A673 (cell line): ENCODE data around the gene MAPK12. TPM values are rescaled to one million over a fixed set of nuclear protein-coding genes. Genes with fewer than 3 reads are reported as not detected.
A peak's percentile ranks its signal among the peaks of the same experiment; 100 is the strongest.

Experiments
- BruUV-seq: library from RNA; stranded (reverse); fragments of 400-500 nt; replicated peaks from 2 replicates; lab custom pipeline; 2021; lab: Mats Ljungman, UMichigan
- CTCF ChIA-PET: fragments of 300-600 bp; sonication (Branson Sonifier 250); formaldehyde crosslinking; loops from one replicate; lab custom pipeline; 2022; ENCODE audit warnings: antibody characterized with exemption; lab: Charles Lee
- POLR2A ChIA-PET: fragments of 300-600 bp; sonication (Branson Sonifier 250); formaldehyde crosslinking; loops from one replicate; lab custom pipeline; 2022; ENCODE audit warnings: antibody characterized with exemption; ENCODE audit not compliant: low non-redundant PET; lab: Charles Lee
- DNase-seq: peaks from one replicate; pipeline ENCODE4 v3.0.0-alpha.2; 2015; ENCODE audit warnings: low spot score
- H3K27ac ChIP-seq: fragments of 200-600 bp; sonication (generic); 2 replicates; pipeline ENCODE4 v1.5.1; 2016; ENCODE audit warnings: mixed run types, low read depth, mild to moderate bottlenecking, mixed read lengths, antibody characterized with exemption, low read length; ENCODE audit not compliant: poor library complexity, severe bottlenecking
- H3K27me3 ChIP-seq: fragments of 200-600 bp; sonication (generic); replicated peaks from 2 replicates; pipeline ENCODE4 v1.6.1; 2017; ENCODE audit warnings: mixed run types, low read depth, mild to moderate bottlenecking, mixed read lengths, antibody characterized with exemption, low read length; ENCODE audit not compliant: insufficient read depth, poor library complexity
- H3K36me3 ChIP-seq: fragments of 200-600 bp; sonication (generic); 2 replicates; pipeline ENCODE4 v1.6.1; 2016; ENCODE audit warnings: mixed run types, mild to moderate bottlenecking, mixed read lengths, antibody characterized with exemption, low read length; ENCODE audit not compliant: insufficient read depth, poor library complexity, severe bottlenecking
- H3K4me1 ChIP-seq: fragments of 200-600 bp; sonication (generic); 2 replicates; pipeline ENCODE4 v1.6.1; 2017; ENCODE audit warnings: mixed run types, mild to moderate bottlenecking, mixed read lengths, antibody characterized with exemption, low read length; ENCODE audit not compliant: insufficient read depth, poor library complexity, severe bottlenecking
- H3K4me3 ChIP-seq: fragments of 200-600 bp; sonication (generic); 2 replicates; pipeline ENCODE4 v1.5.1; 2016; ENCODE audit warnings: low read depth, mixed run types, mild to moderate bottlenecking, mixed read lengths, low read length; ENCODE audit not compliant: poor library complexity, severe bottlenecking
- H3K9me3 ChIP-seq: fragments of 200-600 bp; sonication (generic); 2 replicates; pipeline ENCODE4 v1.6.1; 2016; ENCODE audit warnings: mixed run types, low read depth, mild to moderate bottlenecking, mixed read lengths, antibody characterized with exemption, low read length; ENCODE audit not compliant: poor library complexity, severe bottlenecking
- EZH2 ChIP-seq: fragments of 200-600 bp; sonication (generic); IDR thresholded peaks from 2 replicates; pipeline ENCODE4 v1.6.1; 2017; ENCODE audit warnings: borderline replicate concordance, low read depth, mild to moderate bottlenecking, mixed read lengths, antibody characterized with exemption, low read length; ENCODE audit not compliant: poor library complexity, severe bottlenecking
- intact Hi-C: fragments of 100-400 bp; cut with micrococcal nuclease; formaldehyde crosslinking; loops from one replicate; pipeline ENCODE4 v1.10.0; 2022; ENCODE audit not compliant: unreplicated experiment
- total RNA-seq: library from RNA; stranded (reverse); gene quantifications from 2 replicates; pipeline ENCODE4 v1.2.3, GENCODE V29; 2021
- TF ChIP-seq, protein P1 (sequence below): fragments of 300-800, 200-600 bp; sonication (generic); conservative IDR thresholded peaks from 2 replicates; pipeline ENCODE4 v1.5.1; 2017; ENCODE audit warnings: low read depth, mild to moderate bottlenecking, antibody characterized with exemption, low read length, moderate library complexity, mixed read lengths

MAPK12 gene
- total RNA-seq, 1 experiment from 2014 or later: 20.8 TPM

GRCh38 chr22:50272044-50272802, 10.7 kb upstream of the MAPK12 start:
- H3K27me3 ChIP-seq: no peaks in the 10 kb centered on the region
- DNase-seq: no peak
- TF ChIP-seq, protein P1, sequence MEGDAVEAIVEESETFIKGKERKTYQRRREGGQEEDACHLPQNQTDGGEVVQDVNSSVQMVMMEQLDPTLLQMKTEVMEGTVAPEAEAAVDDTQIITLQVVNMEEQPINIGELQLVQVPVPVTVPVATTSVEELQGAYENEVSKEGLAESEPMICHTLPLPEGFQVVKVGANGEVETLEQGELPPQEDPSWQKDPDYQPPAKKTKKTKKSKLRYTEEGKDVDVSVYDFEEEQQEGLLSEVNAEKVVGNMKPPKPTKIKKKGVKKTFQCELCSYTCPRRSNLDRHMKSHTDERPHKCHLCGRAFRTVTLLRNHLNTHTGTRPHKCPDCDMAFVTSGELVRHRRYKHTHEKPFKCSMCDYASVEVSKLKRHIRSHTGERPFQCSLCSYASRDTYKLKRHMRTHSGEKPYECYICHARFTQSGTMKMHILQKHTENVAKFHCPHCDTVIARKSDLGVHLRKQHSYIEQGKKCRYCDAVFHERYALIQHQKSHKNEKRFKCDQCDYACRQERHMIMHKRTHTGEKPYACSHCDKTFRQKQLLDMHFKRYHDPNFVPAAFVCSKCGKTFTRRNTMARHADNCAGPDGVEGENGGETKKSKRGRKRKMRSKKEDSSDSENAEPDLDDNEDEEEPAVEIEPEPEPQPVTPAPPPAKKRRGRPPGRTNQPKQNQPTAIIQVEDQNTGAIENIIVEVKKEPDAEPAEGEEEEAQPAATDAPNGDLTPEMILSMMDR: no peak
- TF ChIP-seq EZH2: no peak
- ChIA-PET POLR2A (interaction anchor here (0.6 kb wide), 1 partner anchor 61 kb away, joined by 8 read pairs; no protein-coding TSS in a partner anchor), CTCF (interaction anchor here (0.9 kb wide), 1 partner anchor 69 kb away, joined by 3 read pairs; no protein-coding TSS in a partner anchor)
- peaks cover 45% of the 10 kb centered on the region for H3K4me1 ChIP-seq
- intact Hi-C loops: loop anchor here (10.0 kb wide), 1 partner anchor 223 kb away; no protein-coding TSS in a partner anchor
- no peaks in the 10 kb centered on the region for H3K9me3 ChIP-seq
- H3K4me3 ChIP-seq: no peak overlapping the region
- no peak overlapping the region for H3K27ac ChIP-seq
- peaks cover 25% of the 10 kb centered on the region for H3K36me3 ChIP-seq
- BruUV-seq: no TSS peak

- intact Hi-C loops: loop anchor here (2.0 to 10.0 kb wide), 2 partner anchors 71 to 223 kb away; partner anchors contain the start of gene PPP6R2
- no TSS peak for BruUV-seq
- TF ChIP-seq EZH2: no peak
- TF ChIP-seq, protein P1: 0 out of 2 replicates have a peak, but pooled peaks have one; percentile 10
- peak; percentile 87 for DNase-seq
- H3K9me3 ChIP-seq: no peaks in the 10 kb centered on the region
- CTCF ChIA-PET: interaction anchor here (0.6 to 1.2 kb wide), 3 partner anchors 20 to 70 kb away, joined by 3 to 9 read pairs (median 5); no protein-coding TSS in a partner anchor
- H3K4me1 ChIP-seq: peaks cover 45% of the 10 kb centered on the region
- POLR2A ChIA-PET: no interaction called here
- H3K36me3 ChIP-seq: peaks cover 21% of the 10 kb centered on the region
- peak overlapping the region; percentile 56 for H3K4me3 ChIP-seq
- peak overlapping the region; percentile 71 for H3K27ac ChIP-seq
- no peaks in the 10 kb centered on the region for H3K27me3 ChIP-seq
These were observed 10.1 kb upstream of the MAPK12 start for GRCh38 chr22:50271519-50271970.

- BruUV-seq: no TSS peak
- TF ChIP-seq, protein P1: no peak
- no peak for TF ChIP-seq EZH2
- Histone ChIP-seq H3K9me3 (no peaks in the 10 kb centered on the region), H3K36me3 (peaks cover 14% of the 10 kb centered on the region), H3K4me3 (peak overlapping the region; percentile 56), H3K27ac (peak overlapping the region; percentile 71), H3K4me1 (peaks cover 45% of the 10 kb centered on the region), H3K27me3 (no peaks in the 10 kb centered on the region)
- no peak for DNase-seq
- ChIA-PET CTCF (interaction anchor here (0.6 to 1.2 kb wide), 2 partner anchors 19 to 56 kb away, joined by 5 to 9 read pairs; no protein-coding TSS in a partner anchor), POLR2A (no interaction called here)
- intact Hi-C loops: loop anchor here (2.0 to 10.0 kb wide), 2 partner anchors 72 to 224 kb away; partner anchors contain the start of gene PPP6R2
These were observed 9.3 kb upstream of the MAPK12 start for GRCh38 chr22:50270666-50271394.
